Activated naive CD8-positive, alpha-beta T cell treated with anti-CD3 and anti-CD28 coated beads, Interleukin-2, amount 50 U/mL, for 16 hours (primary cell): Measurements from ENCODE around the gene VPS37D.
A peak's percentile ranks its signal among the peaks of the same experiment; 100 is the strongest.
"Not testable (repeated sequence)": the region's sequence is repeated elsewhere in the genome, so short reads cannot be mapped to it uniquely, and the experiment has no call there.

ENCODE experiments used
- DNase-seq: peaks from one replicate; pipeline ENCODE4 v3.0.0-alpha.2; 2020; ENCODE audit warnings: low read depth, low spot score

VPS37D gene

GRCh38 chr7:73667344-73668102 is at the start of gene VPS37D:
Gene VPS37D (plus strand): TSS chr7:73667831. CDS start chr7:73667959, 128 bp downstream.
- peak; percentile 85 for DNase-seq

- no peak for DNase-seq
These were observed 49.1 kb upstream of the VPS37D start for GRCh38 chr7:73618538-73618937.

GRCh38 chr7:73619394-73619793 is 48.2 kb upstream of the VPS37D start:
- DNase-seq, result not testable (repeated sequence)

DNA sequence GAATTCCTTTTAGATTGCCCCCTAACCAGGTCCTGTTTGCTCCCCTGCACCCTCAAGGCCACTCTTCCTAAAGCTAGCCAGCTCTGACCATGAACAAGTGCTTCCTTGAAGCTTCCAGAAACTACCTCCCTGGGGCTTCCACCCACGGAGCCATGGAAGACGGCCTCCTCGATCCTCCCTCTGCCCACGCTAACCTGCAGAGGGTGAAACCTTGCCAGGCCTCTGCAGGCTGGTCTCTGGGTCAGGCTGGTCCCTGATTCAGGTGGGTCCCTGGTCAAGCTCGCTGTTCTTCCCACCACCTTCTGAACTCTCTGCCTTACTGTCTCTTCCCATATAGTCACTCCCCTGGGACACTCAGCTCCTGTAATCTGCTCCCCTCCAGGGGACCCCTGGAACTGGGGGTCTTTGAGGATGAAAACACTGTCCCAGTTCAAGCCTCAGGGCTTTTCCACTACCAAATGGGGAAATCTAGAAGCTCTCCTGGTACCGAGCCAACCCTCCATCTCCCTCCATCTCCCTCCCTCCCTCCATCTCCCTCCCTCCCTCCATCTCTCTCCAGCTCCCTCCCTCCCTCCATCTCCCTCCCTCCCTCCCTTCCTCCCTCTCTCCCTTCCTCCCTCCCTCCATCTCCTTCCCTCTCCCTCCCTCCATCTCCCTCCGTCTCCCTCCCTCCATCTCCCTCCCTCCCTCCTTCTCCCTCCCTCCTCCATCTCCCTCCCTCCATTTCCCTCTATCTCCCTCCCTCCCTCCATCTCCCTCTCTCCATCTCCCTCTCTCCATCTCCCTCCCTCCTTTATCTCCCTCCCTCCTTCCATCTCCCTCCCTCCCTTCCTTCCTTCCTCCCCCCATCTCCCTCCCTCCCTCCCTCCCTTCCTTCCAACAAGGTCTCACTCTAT is 46.2 kb upstream of the VPS37D start:
- DNase-seq, result no peak

- no peak for DNase-seq
These were observed 45.1 kb upstream of the VPS37D start for GRCh38 chr7:73622527-73622908.

GRCh38 chr7:73622909-73623797 is 44.5 kb upstream of the VPS37D start:
- no peak for DNase-seq

GRCh38 chr7:73623798-73624668 is 43.6 kb upstream of the VPS37D start, which contains the start of gene MLXIPL:
Gene MLXIPL (minus strand): TSS chr7:73624522. CDS start chr7:73624492, 30 bp downstream.
- peak; percentile 41 for DNase-seq

GRCh38 chr7:73624669-73625001 is 43.0 kb upstream of the VPS37D start:
- no peak for DNase-seq

DNA sequence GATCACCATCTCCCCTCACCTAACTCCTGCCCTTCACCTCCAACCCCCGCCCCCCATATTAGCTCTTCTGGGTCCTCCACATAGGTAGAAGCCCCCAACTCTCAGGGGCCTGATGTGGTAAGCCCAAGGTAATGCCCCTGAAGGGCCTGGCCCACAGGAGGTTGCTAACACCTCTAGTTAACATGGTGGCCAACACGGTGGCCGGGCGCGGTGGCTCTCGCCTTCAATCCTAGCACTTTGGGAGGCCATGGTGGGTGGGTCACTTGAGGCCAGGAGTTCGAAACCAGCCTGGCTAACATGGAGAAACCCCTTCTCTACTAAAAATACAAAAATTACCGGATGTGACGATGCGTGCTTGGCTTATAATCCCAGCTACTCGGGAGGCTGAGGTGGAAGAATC is 42.4 kb upstream of the VPS37D start:
- DNase-seq, result no peak

DNA sequence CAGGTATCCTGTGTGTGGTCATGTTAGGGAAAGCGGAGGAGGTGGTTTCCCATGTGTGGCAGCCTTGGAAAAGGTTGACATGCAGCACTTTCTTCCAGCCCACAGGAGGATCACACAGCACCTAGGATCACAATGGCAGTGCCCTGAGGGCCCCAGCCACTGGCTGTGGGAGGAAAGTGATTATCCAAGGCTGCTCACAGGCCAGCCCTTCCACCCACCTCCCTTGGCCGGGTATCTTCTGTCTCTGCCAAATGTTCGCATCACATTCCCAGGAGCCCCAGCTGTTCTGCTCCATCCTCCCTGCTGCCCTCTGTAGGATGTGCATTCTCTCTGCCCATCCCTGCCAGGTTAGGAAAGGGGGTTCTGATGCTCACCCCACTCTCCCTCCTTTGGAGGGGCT is 40.8 kb upstream of the VPS37D start:
- DNase-seq, result no peak

GRCh38 chr7:73628504-73628903 is 39.1 kb upstream of the VPS37D start:
- no peak for DNase-seq

DNA sequence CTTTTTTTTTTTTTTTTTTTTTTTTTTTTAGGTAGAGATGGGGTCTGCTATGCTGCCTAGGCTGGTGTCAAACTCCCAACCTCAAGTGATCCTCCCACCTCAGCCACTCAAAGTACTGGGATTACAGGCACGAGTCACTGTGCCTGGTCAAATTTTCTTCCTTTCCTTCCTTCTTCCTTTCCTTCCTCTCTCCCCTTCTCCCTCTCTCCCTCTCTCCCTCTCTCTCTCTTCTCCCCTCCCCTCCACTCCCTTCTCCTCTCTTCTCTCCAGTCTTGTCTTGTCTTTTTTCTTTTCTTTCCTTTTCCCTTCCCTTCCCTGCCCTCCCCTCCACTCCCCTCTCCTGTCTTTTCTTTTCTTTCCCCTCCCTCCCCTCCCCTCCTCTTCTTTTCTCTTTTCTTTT is 36.1 kb upstream of the VPS37D start:
- DNase-seq, result no peak

DNA sequence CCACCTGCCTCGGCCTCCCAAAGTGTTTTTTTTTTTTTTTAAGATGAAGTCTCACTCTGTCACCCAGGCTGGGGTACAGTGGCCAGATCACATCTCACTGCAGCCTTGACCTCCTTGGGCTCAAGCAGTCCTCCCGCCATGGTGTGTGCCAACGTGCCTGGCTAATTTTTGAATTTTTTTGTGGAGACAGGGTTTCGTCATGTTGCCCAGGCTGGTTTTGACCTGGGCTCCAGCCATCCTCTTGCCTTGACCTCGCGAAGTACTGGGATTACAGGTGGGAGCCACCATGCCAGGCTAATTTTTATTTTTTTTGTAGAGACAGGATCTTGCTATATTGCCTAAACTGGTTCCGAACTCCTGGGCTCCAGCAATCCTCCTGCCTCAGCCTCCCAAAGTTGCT is 34.3 kb upstream of the VPS37D start:
- DNase-seq, result no peak

GRCh38 chr7:73633844-73634243 is 33.8 kb upstream of the VPS37D start:
- DNase-seq, result no peak

DNA sequence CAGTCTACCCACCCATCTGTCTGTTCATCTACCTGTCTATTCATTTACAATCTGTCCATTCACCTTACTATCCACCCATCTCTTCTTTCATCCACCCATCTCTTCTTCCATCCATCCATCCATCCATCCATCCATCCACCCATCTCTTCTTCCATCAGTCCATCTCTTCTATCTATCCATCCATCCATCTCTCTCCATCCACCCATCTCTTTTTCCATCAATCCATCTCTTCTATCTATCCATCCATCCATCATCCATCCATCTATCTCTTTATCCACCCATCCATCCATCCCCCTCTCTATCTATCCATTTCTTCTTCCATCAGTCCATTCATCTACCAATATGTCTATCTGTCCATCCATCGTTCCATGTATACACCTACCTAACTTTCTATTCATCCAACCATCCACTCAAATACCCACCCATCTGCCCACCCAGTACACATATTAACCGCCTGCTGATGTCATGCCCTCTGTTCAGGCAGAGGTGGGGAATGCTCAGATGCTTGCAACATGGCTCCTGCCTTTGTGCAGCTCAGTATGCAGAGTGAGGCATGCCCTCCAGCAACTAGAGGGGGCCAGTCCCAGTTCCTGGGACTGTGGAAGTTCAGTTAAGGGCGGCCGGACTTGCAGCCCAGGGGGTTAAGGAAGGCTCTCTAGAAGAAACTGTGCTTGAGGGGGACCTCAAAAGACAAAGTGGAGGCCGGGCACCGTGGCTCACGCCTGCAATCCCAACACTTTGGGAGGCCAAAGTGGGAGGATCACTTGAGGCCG is 32.0 kb upstream of the VPS37D start:
- DNase-seq, result no peak

DNA sequence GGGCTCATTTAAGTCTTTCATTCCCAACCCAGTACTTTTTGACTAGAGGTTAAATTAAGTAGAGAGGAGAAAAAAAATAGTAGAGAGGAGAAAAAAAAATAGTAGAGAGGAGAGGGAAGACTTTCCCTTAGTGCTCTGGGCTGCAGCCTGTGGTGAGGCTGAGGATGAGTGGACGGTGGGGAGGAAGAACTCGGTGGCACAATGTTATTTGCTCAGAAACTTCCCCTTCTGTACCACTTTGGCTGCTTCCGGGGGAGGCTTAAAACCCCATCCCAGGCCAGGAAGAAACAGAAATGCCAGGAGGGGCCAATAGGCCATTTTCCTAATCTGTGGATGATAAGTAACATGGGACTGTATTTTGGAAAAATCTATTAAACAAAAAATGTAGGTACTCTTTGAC is 28.7 kb upstream of the VPS37D start:
- no peak for DNase-seq

DNA sequence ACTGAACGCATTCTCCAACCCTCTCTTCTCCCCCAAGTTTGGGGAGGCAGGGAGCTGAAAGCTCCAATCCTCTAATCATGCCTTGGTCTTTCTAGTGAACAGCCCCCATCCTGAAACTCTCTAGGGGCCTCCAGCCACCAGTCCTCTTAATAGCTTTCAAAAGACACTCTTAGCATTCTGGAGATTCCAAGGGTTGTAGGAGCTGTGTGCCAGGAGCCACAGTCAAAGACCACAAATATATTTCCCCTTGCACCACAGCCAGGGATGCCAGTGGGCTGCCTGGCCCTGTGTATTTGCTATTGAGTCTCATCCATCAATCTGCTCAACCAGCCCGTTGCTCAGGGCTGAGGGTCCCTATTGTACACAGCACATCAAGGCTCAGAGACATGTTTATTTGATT is 24.8 kb upstream of the VPS37D start:
- no peak for DNase-seq

- no peak for DNase-seq
These were observed 22.8 kb upstream of the VPS37D start for GRCh38 chr7:73644688-73645286.

DNA sequence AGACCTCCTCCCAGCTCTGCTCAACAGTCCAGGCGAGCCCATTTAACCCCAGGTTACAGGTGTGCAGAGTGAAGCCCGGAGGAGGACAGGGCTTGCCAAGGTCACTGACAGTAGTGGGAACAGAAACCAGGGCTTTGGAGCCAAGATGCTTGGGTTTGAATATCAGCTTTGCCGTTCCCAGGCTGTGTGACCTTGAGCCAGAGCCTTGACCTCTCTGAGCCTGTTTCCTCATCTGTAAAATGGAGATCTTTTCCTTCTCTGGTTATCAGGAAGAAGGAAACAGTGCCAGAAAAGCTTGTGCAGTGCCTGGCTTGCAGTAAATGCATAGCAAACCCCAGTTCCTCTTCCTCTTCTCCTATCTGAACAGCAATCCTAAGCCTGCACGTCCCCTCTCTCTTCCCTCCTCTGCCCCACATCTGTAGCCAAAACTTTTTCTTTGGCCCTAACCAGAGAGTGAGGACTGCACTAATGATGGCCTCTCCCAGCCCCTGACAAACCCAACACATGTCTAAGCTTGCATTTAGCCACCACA is 21.9 kb upstream of the VPS37D start:
- DNase-seq, result no peak
